Esophagus muscularis mucosa (tissue), 4 donors: ENCODE data around the gene SHROOM2. TPM values are rescaled to one million over a fixed set of nuclear protein-coding genes. Genes with fewer than 3 reads are reported as not detected.

ENCODE experiments used
- DNase-seq: peaks from one replicate; pipeline ENCODE4 v3.0.0-alpha.2; 2017; ENCODE audit errors: extremely low spot score
- H3K27ac ChIP-seq, 4 donors: fragments of 200-600 bp; sonication (generic); replicated peaks in 1 of 4; 1 replicate in 3 of 4; 2 replicates in 1 of 4; pipeline ENCODE4 v1.5.1; 2016 to 2019; ENCODE audit warnings: mild to moderate bottlenecking in 1 of 4
- H3K27me3 ChIP-seq, 4 donors: fragments of 200-600 bp; sonication (generic); one replicate each; pipeline versions ENCODE4 v1.5.1 to v1.6.0; 2016 to 2019
- H3K36me3 ChIP-seq, 4 donors: fragments of 200-600 bp; sonication (generic); one replicate each; pipeline ENCODE4 v1.5.1; 2016 to 2019
- H3K4me1 ChIP-seq, 4 donors: fragments of 200-600 bp; sonication (generic); one replicate each; pipeline ENCODE4 v1.5.1; 2016 to 2019
- H3K4me3 ChIP-seq, 4 donors: fragments of 200-600 bp; sonication (generic); 1 replicate in 2 of 4; 2 replicates in 2 of 4; pipeline ENCODE4 v1.5.1; 2016 to 2019; ENCODE audit warnings: mild to moderate bottlenecking in 4 of 4, moderate library complexity in 1 of 4
- H3K9me3 ChIP-seq, 4 donors: fragments of 200-600 bp; sonication (generic); 1 replicate in 3 of 4; 2 replicates in 1 of 4; pipeline ENCODE4 v1.5.1; 2016 to 2019
- EP300 ChIP-seq: sonication (generic); formaldehyde crosslinking; IDR thresholded peaks from one replicate; pipeline ENCODE4 v1.6.1; 2017; ENCODE audit warnings: antibody characterized with exemption
- POLR2A ChIP-seq: fragments of 450-650 bp; IDR thresholded peaks from one replicate; pipeline ENCODE4 v1.6.1; 2017; ENCODE audit warnings: antibody characterized with exemption, moderate library complexity, mild to moderate bottlenecking, low read depth
- POLR2AphosphoS5 ChIP-seq, 2 donors: sonication (generic); formaldehyde crosslinking; IDR thresholded peaks; one replicate each; pipeline ENCODE4 v1.6.1; 2017; ENCODE audit warnings: antibody characterized with exemption in 2 of 2
- WGBS: methylation state at CpG from one replicate; pipeline ENCODE4 v1.1.5; 2018; 5-methylcytosine and 5-hydroxymethylcytosine counted together
- intact Hi-C: fragments of 100-400 bp; cut with DNase I; formaldehyde crosslinking; loops from one replicate; pipeline ENCODE4 v1.15.1; 2023
- total RNA-seq, 4 donors: library from RNA; depleted of rRNA; stranded (reverse); fragments of >200 nt; gene quantifications; one replicate each; pipeline versions ENCODE4 v1.1.0 to v1.2.1, GENCODE V29; 2016
- TF ChIP-seq, protein P1 (sequence below), 3 experiments: fragments of 200-600 bp in 2 of 3; fragments of 450-650 bp in 1 of 3; sonication (generic) in 2 of 3; IDR thresholded peaks; one replicate each; pipeline ENCODE4 v1.5.1; 2017 to 2019; ENCODE audit warnings: antibody characterized with exemption in 3 of 3, mild to moderate bottlenecking in 2 of 3, moderate library complexity in 1 of 3

The SHROOM2 gene
- total RNA-seq, 4 donors from 2014 or later = 0.42 to 2.7 (median 1.4) TPM

DNA sequence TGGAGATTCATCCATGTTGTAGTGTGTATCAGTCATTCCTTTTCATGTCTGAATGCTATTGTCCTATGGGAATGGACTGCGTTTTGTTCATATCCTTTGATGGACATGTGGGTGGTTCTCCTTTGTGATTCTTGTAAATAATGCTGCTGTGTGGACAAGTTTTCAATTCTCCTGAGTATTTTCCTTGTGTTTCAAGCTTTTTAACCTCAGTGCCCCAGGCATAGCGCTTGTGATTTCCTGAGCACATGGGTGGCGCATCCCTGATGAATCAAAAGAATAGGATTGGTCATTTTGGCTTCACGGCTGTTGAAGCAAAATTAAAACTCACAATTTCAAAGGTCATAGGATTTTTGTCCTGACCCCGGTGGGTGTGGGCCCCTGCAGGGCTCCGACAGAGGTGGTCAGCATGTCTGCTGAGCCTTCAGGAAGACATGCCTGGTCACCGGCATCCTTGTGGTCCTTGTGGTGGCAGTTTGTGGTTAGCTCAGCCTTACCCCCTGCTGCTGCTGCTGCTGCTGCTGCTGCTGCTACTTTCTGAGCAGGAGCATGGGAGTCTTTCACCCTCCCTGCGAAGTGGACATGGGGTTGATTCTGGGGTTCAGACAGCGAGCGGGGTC is 30.0 kb downstream of the SHROOM2 start:
- no peak for DNase-seq
- Histone ChIP-seq H3K36me3 (no peaks in the 10 kb centered on the region), H3K9me3 (no peaks in the 10 kb centered on the region), H3K27me3 (no peaks in the 10 kb centered on the region), H3K4me1 (no peaks in the 10 kb centered on the region), H3K27ac (no peak overlapping the region), H3K4me3 (no peak overlapping the region)
- 69% methylated on average over 9 of the region's 10 CpGs for WGBS
- TF ChIP-seq, protein P1, sequence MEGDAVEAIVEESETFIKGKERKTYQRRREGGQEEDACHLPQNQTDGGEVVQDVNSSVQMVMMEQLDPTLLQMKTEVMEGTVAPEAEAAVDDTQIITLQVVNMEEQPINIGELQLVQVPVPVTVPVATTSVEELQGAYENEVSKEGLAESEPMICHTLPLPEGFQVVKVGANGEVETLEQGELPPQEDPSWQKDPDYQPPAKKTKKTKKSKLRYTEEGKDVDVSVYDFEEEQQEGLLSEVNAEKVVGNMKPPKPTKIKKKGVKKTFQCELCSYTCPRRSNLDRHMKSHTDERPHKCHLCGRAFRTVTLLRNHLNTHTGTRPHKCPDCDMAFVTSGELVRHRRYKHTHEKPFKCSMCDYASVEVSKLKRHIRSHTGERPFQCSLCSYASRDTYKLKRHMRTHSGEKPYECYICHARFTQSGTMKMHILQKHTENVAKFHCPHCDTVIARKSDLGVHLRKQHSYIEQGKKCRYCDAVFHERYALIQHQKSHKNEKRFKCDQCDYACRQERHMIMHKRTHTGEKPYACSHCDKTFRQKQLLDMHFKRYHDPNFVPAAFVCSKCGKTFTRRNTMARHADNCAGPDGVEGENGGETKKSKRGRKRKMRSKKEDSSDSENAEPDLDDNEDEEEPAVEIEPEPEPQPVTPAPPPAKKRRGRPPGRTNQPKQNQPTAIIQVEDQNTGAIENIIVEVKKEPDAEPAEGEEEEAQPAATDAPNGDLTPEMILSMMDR (IDR thresholded peaks at IDR 0.05) = no peak
- TF ChIP-seq EP300 (no peak), POLR2A (no peak), POLR2AphosphoS5 (IDR thresholded peaks at IDR 0.05) (no peak)
- intact Hi-C loops = no loop called here

DNA sequence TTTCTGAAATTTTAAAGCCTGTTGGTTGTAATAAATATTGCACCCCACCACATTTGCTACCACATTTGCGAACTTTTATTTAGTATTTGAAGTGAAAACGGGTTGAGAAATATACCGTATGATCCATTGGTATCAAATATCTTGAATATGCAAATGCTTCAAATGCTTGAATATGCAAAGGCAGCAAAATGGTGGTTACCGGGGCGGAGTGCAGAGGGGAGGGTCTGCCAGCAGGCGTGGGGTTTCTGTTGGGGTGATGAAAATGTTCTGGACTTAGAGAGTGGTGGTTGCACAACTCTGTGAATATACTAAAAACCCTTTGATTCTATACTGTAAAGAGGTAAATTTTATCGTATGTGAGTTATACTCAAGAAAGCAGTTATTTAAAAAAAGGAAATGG is 35.3 kb downstream of the SHROOM2 start:
- no peak for DNase-seq
- WGBS = 79% methylated on average over 7 of the region's 7 CpGs
- Histone ChIP-seq H3K9me3 (no peaks in the 10 kb centered on the region), H3K36me3 (no peaks in the 10 kb centered on the region), H3K27ac (no peak overlapping the region), H3K27me3 (no peaks in the 10 kb centered on the region), H3K4me3 (no peak overlapping the region), H3K4me1 (no peaks in the 10 kb centered on the region)
- intact Hi-C loops = no loop called here
- TF ChIP-seq POLR2A (no peak), POLR2AphosphoS5 (IDR thresholded peaks at IDR 0.05) (no peak), EP300 (no peak)
- TF ChIP-seq, protein P1 (IDR thresholded peaks at IDR 0.05) = no peak

- Histone ChIP-seq H3K4me3 (no peak overlapping the region), H3K36me3 (no peaks in the 10 kb centered on the region), H3K4me1 (no peaks in the 10 kb centered on the region), H3K9me3 (no peaks in the 10 kb centered on the region), H3K27ac (no peak overlapping the region), H3K27me3 (no peaks in the 10 kb centered on the region)
- TF ChIP-seq, protein P1 (IDR thresholded peaks at IDR 0.05) = no peak
- no peak for TF ChIP-seq POLR2AphosphoS5 (IDR thresholded peaks at IDR 0.05)
- no peak for TF ChIP-seq EP300
- TF ChIP-seq POLR2A = no peak
- 73% methylated on average over 12 of the region's 12 CpGs for WGBS
- intact Hi-C loops = no loop called here
- DNase-seq = no peak
Measured at GRCh38 chrX:9824554-9824953, 38.3 kb downstream of the SHROOM2 start.

GRCh38 chrX:9825129-9825790 is 39.0 kb downstream of the SHROOM2 start:
- Histone ChIP-seq H3K4me3 (no peak overlapping the region), H3K27me3 (no peaks in the 10 kb centered on the region), H3K9me3 (no peaks in the 10 kb centered on the region), H3K4me1 (no peaks in the 10 kb centered on the region), H3K27ac (no peak overlapping the region), H3K36me3 (no peaks in the 10 kb centered on the region)
- WGBS = 61% methylated on average over 6 of the region's 6 CpGs
- no peak for DNase-seq
- intact Hi-C loops = no loop called here
- TF ChIP-seq EP300 = no peak
- TF ChIP-seq, protein P1 (IDR thresholded peaks at IDR 0.05) = no peak
- TF ChIP-seq POLR2A = no peak
- no peak for TF ChIP-seq POLR2AphosphoS5 (IDR thresholded peaks at IDR 0.05)
